Activated CD4-positive, CD25-positive, alpha-beta regulatory T cell (primary cell): Measurements from ENCODE around the gene GALT.
A peak's percentile ranks its signal among the peaks of the same experiment; 100 is the strongest.

Experiments
- DNase-seq, 4 experiments: peaks; one replicate each; lab custom pipeline; 2025; lab: John Stamatoyannopoulos, UW

GALT gene

DNA sequence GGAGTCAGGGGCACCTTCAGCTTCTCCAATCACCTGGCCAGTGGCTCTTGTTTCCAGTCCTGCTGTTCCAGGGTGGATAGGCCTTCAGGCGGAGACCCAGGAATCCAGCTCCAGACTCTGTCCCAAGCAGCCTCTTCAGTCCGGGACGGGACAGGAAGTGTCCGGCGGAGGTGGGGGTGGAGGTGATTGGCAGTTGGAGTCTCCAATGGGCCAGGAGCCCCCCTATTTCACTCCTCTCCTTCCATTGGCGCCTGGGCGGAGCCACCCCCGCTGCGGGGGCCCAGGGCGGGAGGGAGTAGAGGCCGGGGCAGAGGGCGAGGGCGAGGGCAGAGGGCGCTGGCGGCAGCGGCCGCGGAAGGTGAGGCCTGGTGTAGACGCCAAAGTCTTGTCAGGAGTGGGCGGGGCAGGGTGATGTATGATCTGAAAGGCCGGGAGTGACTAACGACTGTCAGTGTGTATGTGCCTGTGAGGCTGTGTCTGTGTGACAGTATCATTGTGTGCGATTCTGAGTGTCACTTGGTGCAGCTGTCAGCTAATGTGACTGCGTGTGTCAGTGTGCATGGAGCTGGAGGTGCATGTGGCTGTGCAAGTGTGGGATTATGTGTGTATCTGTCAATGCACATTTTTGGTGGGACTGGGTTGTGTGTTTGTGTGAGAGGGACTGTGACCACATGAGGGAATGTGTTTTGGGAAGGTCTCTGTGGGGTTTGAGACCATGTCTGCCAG, 5.6 kb downstream of the GALT start, which contains the start of gene IL11RA:
Gene IL11RA (plus strand): TSS at position 310 of the 726 bp plus-strand sequence. CDS start 3,033 bp downstream, outside the sequence.
- no peak for DNase-seq

DNA sequence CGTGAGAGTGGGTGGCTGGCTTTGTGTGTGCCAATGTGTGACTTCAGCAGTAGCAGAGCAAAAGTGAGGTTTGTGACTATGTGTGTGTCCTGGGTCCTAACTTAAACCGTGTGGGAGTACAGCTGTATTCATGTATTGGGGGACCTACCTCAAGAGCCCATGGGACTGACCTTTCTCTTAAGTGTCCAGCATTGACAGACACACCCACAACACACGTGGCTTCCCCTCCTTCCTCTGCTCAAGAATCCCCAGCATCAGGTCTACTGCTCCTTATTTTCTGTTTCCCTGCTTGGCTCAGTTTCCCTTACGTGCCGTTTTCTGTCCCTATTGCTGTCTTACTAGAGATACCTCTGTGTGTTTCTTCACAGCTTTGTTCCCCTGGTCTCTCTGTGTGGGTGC, 6.1 kb downstream of the GALT start:
- no peak for DNase-seq

DNA sequence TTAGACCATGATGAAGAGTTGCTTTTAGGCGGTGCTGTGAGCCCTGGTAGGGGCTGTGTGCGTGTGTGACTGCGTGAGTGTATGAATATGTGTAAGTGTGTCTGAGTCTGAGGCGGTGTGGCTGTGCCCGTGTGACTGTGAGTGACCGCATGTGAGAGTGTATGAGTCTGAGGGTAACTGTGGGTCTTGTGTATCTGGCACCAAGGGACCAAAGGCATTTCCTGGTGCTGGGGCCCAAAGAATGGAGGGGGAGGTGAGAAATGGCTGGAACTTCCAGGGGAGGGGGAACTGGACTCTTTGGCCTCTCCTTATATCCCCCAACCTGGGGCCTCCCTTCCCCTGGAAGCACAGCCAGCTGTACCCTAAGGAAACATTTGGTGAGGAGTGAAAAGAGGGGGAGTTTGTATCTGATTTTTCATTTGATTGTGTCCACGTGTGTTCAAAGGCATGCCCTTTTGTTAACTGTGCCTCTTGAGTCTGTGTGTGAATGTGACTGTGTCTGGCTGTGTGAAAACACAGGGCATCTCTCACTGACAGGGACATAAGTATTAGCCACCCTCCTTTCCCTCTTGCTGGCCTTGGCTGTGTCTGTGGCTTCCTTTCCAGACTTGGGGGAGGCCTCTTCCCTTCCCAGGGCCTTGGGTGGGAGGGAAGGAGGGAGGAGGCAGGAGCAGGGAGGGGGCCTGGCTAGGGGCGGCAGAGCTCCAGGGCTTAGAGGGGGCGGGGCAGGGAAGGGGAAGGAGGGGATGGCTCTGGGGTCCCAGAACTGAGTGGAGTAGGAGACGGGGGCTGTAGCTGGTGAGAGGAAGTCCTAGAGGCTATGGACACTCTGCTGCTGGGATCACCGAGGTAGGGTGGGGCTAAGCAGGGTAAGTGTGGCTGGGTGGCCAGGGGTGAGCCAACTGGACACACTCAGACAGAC, 6.9 kb downstream of the GALT start:
- DNase-seq: no peak

DNA sequence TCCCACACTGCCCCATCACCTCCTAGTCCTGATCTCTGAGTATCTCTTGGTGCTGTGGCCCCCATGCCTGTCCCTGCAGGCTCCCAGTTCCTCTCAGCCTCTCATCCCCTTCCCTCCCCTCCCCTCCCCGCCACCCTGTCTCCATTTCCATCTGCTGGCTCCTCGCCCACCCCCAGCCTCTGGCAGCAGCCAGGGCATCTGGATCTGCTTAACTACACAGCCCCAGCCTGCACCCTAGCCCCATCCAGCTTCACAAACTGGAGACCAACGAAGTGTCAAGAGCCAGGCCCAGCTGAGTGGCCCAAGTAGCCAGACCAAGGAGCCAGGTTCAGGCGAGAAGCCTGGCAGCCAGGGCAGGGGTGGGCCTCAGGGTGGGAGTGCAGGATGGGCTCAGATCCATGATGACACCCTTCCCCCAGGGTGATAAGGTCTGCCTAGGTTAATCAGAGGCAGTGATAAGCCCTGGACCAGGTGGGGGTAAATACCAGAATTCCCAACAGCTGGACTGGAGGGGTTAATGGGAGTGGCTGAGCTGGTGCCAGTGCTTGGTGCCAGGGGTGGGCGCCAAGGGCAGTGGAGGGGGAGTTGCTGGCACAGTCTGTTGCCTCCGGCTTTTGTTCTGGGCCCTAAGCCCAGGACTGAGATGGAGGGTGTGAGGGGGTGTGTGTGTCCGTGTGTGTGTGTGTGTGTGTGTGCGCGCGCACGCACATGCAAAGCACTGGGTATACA, 8.0 kb downstream of the GALT start:
- DNase-seq: no peak

DNA sequence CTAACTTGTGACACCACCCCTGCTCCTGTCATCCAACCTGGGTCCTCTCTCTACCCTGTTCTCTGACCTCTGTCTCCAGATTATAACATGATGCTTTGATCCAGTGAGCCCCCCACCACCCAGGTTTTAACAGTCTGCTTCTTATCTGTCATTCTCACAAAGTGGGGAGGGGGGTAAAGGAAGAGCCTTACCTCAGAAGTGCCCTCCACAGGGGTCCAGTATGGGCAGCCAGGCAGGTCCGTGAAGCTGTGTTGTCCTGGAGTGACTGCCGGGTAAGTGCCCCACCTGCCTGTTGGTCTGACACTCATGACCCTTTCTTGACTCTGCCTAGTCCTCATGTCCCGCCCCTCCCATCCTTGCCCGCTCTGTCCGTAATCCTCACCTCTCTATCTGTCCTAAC, 8.9 kb downstream of the GALT start:
- DNase-seq: no peak

DNA sequence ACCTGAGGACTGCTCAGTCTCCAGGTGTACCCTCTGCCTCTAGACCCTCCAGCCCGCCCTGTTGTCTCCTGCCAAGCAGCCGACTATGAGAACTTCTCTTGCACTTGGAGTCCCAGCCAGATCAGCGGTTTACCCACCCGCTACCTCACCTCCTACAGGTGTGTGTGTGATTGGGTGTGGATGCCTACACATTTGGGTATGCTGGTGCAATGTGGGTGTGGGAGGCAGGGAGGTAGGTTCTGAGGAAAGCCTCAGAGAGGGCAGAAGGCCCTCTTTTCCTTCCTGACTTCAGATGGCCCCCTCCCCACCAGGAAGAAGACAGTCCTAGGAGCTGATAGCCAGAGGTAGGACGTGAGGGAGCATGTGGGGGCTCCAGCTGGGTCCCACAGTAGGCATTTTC, 10.5 kb downstream of the GALT start:
- no peak for DNase-seq

DNA sequence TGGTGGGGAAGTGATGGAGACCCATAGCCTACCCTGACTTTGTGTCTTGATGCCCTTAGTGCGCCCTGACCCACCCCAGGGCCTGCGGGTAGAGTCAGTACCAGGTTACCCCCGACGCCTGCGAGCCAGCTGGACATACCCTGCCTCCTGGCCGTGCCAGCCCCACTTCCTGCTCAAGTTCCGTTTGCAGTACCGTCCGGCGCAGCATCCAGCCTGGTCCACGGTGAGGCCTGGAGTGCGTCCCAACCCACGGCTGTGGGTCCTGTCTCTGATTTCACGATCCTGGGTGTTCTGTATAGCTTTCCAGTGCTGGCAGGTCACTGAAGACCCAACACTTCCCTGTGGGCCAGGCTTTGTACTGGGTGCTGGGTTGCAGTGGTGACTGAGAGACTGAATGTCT, 12.0 kb downstream of the GALT start:
- no peak for DNase-seq

DNA sequence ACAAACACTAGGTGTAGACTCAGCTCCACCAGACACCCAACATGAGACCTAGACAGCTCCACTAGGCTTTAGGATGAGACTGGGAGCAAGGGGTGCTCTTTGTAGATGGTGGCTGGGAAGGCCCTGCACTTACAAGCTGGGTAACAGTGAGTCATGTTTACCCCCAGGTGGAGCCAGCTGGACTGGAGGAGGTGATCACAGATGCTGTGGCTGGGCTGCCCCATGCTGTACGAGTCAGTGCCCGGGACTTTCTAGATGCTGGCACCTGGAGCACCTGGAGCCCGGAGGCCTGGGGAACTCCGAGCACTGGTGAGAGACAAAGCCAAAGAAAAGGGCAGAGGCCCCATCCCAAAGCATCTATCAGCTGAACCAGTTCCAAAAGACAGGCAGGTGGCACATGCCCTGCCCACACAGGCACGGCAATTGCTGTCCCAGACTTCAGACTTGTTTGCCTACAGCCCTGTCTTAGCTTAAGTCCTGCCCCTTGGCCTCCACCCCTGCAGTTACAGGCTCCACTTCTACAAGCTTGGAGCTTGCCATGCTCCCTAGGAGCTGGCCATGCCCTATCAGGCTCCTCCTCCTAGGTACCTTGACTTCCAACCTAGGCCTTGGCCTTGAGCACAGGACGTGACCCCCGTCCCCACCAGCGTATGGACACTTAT, 13.2 kb downstream of the GALT start:
- DNase-seq: no peak

DNA sequence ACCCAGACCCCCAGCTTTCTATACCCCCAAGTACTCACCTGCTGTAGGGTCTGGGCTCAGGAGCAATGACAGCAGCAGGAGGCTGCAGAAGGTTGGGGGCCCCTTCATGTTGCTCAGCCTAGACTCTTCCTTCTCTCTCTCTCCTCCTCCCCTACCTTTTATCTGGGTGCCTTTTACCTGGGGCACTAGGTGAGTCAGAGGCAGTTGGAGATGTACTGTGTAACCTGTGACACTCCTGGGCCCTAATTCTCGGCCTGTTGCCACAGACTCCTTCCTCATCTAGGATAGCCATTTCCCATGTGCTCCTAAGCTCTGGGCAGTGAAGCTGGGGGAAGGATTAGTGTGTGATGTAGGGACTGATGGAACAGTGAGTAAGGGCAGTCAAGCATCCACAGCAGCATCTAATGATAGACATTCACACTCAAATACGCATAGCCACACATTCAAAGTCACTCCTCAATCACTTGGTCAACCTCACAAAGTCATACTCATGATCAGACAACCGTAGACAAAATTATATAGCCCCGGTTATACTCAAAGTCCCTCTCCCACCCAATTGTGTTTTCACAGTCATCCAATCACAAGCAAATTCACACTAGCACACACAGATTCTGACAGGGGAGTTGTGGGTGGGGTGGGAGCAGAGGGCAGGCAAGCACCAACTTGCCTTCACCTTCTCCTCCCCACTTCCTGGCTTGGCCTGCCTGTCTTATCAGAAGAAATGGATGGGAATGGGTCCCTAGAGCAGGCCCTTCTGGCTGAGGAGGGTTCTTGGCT, 16.2 kb downstream of the GALT start, which contains the start of gene CCL27:
Gene CCL27 (minus strand): TSS at position 132 of the 777 bp plus-strand sequence. CDS start 24 bp downstream, at position 108.
- DNase-seq: no peak

DNA sequence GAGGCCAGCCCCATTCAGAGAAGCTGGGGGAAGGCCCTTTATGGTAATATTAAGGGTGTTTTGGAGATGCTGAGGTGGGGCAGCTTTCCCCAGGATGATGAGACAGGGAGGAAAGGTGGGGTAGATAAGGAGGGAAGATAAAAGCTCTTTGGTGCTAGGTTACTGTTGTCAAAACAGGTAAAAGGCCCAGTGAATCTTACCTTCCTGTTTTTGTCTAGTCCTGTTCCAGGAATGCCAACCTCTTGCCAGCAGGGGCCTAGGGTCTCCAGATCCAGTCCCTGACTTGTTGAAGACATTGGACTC, 16.8 kb downstream of the GALT start:
- DNase-seq: no peak

DNA sequence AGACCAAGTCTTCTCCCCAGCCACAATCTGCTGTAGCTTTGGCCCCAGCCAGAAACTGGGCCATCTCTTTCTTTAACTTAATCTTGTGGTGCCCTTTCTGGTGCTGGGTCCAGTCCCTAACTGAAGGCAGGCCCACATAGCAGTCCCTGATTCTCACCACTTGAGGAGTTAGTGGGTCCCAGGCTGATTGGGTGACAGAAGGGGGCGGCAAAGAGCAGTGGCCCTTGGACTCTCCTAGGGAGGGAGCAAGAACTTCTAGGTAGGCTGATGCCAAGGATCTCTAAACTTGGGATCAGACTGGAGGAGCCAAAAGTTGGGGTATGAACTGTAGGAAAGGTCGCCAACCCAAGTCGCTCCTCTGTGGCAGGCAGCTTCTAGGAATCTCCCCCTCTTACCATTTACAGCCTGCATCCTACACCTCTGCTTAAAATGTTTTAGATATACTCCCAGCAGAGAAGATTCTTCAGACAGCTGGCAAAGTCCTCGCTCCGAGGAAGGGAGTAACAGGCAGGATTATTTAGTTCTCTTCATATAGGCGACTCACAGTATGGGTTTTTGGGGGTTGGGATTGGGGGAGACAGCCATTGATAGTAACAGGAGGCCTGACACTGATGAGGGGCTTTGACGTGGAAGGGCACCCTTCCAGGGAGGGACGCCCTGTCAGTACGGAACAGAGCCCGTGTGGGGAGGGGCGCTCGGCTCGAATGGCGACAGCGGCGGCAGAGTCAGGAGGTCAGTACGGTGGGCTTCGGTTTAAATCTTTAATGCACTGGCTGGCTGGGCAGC, 18.0 kb downstream of the GALT start:
- DNase-seq: peak; percentile 9 to 62 (median 34)

DNA sequence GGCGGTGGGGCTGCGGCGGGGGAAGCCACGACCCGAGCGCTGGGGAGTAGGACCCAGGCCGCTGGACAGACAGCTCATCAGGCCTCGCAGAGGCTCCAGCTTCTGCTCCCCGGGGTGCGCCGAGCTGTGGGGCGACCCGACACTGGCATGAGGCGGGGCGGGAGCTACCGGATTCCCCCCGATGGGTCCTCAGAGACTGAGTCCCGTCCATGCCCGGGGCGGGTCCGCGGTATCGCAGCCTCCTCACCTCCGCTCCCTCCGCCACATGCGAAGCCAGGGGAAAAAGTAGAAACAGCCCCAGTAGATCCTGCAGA, 18.5 kb downstream of the GALT start:
- DNase-seq: no peak

DNA sequence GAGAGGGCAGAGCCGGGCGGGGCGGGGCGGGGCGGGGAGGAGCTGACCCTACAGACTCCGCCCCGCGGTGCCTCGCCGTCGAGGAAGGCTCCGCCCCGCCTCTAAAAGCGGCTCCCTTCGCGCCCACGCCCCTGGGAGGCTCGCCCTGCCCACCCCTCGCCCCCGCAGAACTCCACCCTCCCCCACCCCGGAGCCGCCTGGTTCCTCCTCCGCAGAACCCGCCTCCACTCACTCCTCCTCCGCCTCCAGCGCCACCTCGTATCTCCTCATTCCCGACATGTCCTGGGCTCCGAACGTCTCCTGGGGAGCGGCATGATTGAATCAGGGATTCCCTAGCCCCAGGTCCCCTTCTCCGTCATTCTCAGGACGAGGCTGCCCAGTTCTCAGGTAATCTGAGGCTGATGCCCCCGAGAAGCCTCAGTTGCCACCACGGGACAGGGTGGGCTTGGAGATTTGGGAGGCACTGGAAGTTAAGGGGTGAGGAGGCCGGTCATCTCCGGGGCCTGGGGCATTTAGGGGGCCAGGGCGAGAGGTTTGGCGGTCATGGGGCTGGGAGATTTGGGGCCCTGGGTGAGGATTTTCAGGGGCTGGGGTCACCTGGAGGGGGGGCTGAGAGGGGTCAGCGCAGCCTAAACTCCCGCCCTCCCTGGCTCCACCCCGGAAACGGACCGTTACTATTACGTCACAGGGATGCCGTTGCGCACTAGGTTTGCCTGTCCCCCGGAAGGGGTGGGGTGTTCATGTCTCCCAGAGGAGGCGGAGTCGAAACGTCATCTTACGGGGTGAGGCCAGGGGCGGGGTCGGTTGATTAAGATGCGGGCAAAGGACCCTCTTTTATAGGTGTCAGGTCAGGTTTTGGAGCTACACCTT, 19.1 kb downstream of the GALT start:
- DNase-seq: peak; percentile 63 to 85 (median 76)

DNA sequence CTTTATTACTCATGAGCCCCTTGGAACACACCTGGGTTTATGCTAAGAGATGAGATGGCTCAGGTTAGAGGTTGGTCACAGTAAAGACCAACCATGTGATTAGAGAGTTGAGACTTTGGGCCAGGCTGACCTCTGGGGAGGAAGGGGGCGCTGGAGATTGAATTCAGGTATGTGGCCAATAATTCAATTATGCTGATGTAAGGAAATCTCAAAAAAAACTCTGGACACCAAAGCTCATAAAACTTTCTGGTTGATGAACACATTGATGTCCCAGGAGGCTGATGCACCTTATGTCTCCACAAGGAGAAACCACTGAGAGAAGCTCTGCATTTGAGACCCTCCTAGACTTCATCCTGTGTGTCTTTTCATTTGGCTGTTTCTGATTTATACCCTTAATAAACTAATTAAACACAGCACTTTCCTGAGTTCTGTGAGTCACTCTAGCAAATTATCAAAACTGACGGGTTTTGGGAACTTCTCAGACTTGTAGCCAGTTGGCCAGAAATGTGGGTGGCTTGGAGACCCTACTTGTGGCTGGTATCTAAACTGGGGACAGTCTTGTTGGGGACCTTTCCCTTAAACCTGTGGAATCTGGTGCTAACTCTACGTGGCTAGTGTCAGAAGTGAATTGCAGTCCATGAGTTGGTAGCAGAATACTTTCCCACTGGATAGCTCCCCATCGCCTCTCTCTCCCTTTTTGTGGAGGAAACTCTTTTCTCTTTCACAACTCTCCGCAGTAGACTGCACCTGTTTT, 23.5 kb downstream of the GALT start:
- DNase-seq: no peak

DNA sequence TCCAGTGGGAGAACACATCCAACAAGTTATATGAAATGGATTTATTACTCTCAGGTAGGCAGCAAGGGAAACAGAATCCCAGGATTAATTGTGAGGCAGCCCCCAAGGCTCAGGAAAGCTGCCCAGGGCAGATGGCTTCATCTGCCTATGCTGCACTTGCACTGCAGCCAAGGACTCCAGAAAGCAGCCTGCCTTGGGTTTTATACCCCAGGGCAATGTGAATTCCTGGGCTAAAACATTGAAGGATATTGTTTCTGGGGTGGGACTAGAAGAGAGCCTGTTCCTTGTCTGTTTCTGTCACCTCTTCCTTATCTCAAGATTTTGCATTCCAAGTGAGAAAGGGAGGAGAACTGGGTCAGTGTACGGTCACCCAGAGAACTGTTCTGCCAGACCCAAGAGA, 24.8 kb downstream of the GALT start:
- no peak for DNase-seq

DNA sequence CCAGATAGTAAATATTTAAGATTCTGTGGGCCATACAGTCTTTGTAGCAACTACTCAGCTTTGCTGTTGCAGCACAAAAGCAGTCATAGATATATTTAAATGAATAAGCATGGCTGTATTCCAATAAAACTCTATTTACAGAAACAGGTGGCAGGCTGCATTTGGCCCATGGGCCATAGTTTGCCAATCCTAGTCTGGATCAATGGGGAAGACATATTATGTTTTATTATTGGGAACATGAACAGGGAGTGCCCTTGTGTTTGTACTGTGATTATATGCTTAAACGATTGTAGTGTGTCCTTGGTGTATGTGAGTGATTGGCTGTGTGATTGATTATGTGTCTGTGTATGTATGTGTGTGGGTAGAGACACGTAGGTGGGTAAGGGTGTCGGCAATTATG, 28.0 kb downstream of the GALT start:
- DNase-seq: no peak

DNA sequence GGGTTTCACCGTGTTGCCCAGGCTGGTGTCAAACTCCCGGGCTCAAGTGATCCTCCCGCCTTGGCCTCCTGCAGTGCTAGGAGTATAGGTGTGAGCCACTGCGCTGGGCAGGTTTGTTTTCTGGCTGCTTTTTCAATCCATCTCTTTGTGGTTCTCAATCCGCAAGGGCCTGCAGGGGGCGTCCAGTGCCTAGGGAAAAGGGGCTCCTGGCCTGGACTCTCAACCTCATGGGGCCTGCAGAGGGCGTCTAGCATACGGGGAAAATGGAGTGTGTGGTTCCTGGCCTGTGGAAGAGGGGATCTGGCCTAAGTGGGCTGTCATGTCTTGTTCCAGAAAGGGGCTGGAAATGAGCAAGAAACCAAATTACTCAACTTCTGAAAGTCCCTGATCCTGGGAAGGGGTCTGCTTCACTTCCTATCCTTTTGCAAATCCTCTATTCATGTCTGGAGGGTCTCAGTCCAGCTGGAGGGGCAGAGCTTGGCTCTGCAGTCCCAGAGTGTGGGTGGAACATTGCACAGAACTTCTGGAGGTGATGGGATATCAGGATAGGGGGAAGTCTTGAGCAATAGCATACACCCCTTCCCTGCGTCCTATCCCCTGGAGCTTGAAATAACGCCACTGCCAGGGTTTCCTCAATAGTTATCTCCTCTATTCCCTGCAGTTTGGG, 28.7 kb downstream of the GALT start:
- DNase-seq: peak in 3 of 4 experiments; percentile 11 to 46 (median 14)

DNA sequence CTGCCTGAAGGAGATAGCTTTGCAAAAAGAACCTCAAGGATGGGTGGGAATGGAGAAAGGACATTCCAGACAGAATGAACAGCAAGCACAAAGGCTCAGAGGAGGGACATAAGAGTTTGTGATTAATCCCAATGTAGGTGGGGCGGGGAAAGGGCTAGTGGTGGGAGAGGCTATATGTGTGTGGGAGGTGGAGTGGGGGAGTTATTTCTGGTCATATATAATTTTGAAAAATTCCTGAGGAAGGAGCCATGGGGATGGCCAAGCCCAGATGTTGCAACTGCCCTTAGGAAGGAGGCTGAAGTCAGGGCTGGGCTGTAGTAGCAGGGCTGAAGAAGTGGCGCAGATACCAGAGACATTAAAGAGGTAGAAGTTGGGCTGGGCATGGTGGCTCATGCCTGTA, 29.4 kb downstream of the GALT start:
- no peak for DNase-seq
